Kidney (tissue), 14 donors: ENCODE data around the gene PGM1. TPM values are rescaled to one million over a fixed set of nuclear protein-coding genes. Genes with fewer than 3 reads are reported as not detected.
"Not testable (repeated sequence)": the region's sequence is repeated elsewhere in the genome, so short reads cannot be mapped to it uniquely, and the experiment has no call there.

Source experiments
- DNase-seq, 5 donors: peaks; one replicate each; pipeline ENCODE4 v3.0.0-alpha.2; 2013 to 2020
- FAIRE-seq: peaks from 2 replicates; lab custom pipeline; 2012; peaks lifted over from hg19 to GRCh38; lab: Jason Lieb, UNC
- H3K27ac ChIP-seq, 2 donors: one replicate each; pipeline ENCODE4 v1.7.0; 2013; ENCODE audit warnings: low read depth in 2 of 2, low read length in 2 of 2, inconsistent platforms in 1 of 2
- H3K27me3 ChIP-seq: one replicate; pipeline ENCODE4 v1.7.1; 2013; ENCODE audit warnings: low read length, inconsistent platforms; ENCODE audit not compliant: control insufficient read depth, insufficient read depth
- H3K36me3 ChIP-seq, 3 donors: one replicate each; pipeline versions ENCODE4 v1.7.0 to v1.7.1; 2013; ENCODE audit warnings: low read length in 3 of 3, control low read depth in 1 of 3, inconsistent platforms in 1 of 3; ENCODE audit not compliant: insufficient read depth in 3 of 3, control insufficient read depth in 2 of 3
- H3K4me1 ChIP-seq, 3 donors: one replicate each; pipeline versions ENCODE4 v1.7.0 to v1.7.1; 2013; ENCODE audit warnings: low read length in 3 of 3, inconsistent platforms in 1 of 3, low read depth in 1 of 3; ENCODE audit not compliant: control insufficient read depth in 2 of 3, insufficient read depth in 2 of 3
- H3K4me3 ChIP-seq, 3 donors: one replicate each; pipeline versions ENCODE4 v1.7.0 to v1.8.1; 2013; ENCODE audit warnings: low read length in 3 of 3, control low read depth in 1 of 3, inconsistent platforms in 1 of 3
- H3K9ac ChIP-seq, 3 donors: one replicate each; pipeline versions ENCODE4 v1.7.0 to v1.7.1; 2013; ENCODE audit warnings: low read length in 3 of 3, control low read depth in 1 of 3, inconsistent platforms in 1 of 3
- H3K9me3 ChIP-seq, 3 donors: one replicate each; pipeline versions ENCODE4 v1.7.0 to v1.7.1; 2013; ENCODE audit warnings: low read length in 3 of 3, control low read depth in 1 of 3, inconsistent platforms in 1 of 3; ENCODE audit not compliant: control insufficient read depth in 2 of 3, insufficient read depth in 1 of 3
- intact Hi-C: fragments of 100-400 bp; cut with DNase I; formaldehyde crosslinking; loops from one replicate; pipeline ENCODE4 v1.11.1; 2022
- polyA plus RNA-seq: library from polyadenylated mRNA; stranded (reverse); fragments of 350-450 nt; fragmentation: Illumina TruSeq; extraction: RNeasy Lipid Tissue Mini Kit (QIAGEN cat#74804); gene quantifications from one replicate; pipeline ENCODE4 v1.2.3, GENCODE V29; 2014; ENCODE audit warnings: low read depth, low replicate concordance; ENCODE audit not compliant: insufficient read depth
- total RNA-seq: library from RNA; stranded (reverse); fragmentation: NEBNext Ultra II Directional; extraction: Animal tissue kit (Norgen Biotek cat#: 25700); gene quantifications from one replicate; pipeline ENCODE4 v1.2.1, GENCODE V29; 2021
- TF ChIP-seq, protein P1 (sequence below): IDR thresholded peaks from 3 replicates; pipeline ENCODE4 v1.5.1; 2012; ENCODE audit warnings: mild to moderate bottlenecking, moderate library complexity, borderline replicate concordance; ENCODE audit not compliant: insufficient read depth; ENCODE audit errors: extremely low read depth
- donor health status: control.
- donor health status: control.
- donor health status: control.
- donor health status: control.
- donor health status: control.
- donor health status: DM: yes; HTN: yes; CAD: no.
- donor health status: Normal renal cell carcinoma (clear cell type).

PGM1 gene
- total and polyA plus RNA-seq, 2 donors from 2014 or later: 40.3 to 59.3 TPM

DNA sequence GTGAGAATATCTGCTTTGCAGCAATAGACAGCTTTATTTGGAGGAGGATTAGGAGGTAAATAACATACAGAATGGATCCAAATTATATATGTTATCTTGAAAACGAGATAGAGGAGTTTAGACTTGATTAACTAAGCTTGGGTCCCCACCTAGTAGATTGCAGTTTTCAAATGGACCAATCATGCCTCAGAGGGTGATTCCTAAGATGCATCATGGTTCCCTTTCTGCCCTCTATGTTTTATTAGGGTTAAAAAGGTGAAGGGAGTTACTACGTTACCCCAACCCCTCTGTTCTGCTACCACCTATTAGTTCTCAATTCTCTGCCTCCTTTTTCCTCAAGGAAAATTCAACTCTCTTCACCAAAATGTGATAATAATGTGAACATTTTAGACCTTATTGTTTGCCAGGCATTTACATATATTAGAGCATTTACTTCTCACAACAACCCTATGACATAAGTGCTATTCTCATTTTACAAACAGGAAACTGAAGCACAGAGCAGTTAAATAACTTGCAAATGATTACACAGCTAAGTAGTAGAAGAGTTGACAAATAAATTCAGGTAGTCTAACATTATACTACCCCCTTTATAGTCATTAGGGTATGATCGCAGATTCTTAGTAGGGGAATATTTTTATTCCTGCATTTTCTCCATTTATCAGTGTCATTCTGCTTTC lies 23.4 kb upstream of the PGM1 start:
- no peak overlapping the region for H3K27ac ChIP-seq
- no peaks in the 10 kb centered on the region for H3K27me3 ChIP-seq
- H3K36me3 ChIP-seq: no peaks in the 10 kb centered on the region
- no peaks in the 10 kb centered on the region for H3K4me1 ChIP-seq
- TF ChIP-seq, protein P1, sequence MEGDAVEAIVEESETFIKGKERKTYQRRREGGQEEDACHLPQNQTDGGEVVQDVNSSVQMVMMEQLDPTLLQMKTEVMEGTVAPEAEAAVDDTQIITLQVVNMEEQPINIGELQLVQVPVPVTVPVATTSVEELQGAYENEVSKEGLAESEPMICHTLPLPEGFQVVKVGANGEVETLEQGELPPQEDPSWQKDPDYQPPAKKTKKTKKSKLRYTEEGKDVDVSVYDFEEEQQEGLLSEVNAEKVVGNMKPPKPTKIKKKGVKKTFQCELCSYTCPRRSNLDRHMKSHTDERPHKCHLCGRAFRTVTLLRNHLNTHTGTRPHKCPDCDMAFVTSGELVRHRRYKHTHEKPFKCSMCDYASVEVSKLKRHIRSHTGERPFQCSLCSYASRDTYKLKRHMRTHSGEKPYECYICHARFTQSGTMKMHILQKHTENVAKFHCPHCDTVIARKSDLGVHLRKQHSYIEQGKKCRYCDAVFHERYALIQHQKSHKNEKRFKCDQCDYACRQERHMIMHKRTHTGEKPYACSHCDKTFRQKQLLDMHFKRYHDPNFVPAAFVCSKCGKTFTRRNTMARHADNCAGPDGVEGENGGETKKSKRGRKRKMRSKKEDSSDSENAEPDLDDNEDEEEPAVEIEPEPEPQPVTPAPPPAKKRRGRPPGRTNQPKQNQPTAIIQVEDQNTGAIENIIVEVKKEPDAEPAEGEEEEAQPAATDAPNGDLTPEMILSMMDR: no peak
- no peak overlapping the region for H3K9ac ChIP-seq
- H3K4me3 ChIP-seq: no peak overlapping the region
- no peaks in the 10 kb centered on the region for H3K9me3 ChIP-seq
- DNase-seq (no peak), FAIRE-seq (no peak)
- intact Hi-C loops: no loop called here

DNA sequence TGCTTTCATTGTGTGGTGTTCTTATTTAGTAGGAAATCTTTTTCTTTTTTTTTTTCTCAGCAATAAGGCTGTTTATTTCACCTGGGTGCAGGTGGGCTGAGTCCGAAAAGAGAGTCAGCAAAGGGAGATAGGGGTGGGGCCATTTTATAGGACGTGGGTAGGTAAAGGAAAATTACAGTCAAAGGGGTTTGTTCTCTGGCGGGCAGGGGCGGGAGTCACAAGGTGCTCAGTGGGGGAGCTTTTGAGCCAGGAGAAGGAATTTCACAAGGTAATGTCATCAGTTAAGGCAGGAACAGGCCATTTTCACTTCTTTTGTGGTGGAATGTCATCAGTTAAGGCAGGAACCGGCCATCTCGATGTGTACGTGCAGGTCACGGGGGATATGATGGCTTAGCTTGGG lies 20.5 kb upstream of the PGM1 start:
- H3K27ac ChIP-seq, H3K9me3 ChIP-seq, H3K36me3 ChIP-seq, intact Hi-C loops, H3K9ac ChIP-seq, DNase-seq, FAIRE-seq, H3K4me3 ChIP-seq, H3K4me1 ChIP-seq, H3K27me3 ChIP-seq: not testable (repeated sequence)

DNA sequence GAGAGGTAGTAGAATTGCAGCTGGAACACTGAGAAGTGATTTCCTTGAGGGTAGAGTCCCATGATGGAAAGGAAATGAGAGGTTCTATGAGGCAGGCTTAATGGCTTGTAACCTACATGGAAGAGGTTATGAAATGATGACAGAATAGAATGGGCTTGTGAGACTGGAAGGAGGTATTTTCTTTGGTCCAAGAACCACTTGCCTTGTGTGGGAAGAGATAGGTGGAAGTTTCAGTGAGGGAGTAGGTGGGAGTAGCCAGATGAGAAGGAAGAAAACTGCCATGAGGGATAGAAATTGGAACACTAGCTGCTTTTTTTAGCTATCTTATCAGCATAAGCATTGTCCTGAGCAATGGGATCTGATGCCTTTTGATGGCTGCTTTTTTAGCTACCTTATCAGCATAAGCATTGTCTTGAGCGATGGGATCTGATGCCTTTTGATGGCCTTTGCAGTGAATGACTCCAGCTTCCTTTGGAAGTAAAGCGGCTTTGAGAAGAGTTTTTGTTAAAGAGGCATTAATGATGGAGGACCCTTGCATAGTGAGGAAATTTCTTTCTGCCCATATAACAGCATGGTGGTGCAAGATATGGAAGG lies 18.9 kb upstream of the PGM1 start:
- H3K27ac ChIP-seq, H3K36me3 ChIP-seq, H3K27me3 ChIP-seq, DNase-seq, H3K9me3 ChIP-seq, H3K4me3 ChIP-seq, FAIRE-seq, H3K4me1 ChIP-seq, intact Hi-C loops, H3K9ac ChIP-seq: not testable (repeated sequence)

DNA sequence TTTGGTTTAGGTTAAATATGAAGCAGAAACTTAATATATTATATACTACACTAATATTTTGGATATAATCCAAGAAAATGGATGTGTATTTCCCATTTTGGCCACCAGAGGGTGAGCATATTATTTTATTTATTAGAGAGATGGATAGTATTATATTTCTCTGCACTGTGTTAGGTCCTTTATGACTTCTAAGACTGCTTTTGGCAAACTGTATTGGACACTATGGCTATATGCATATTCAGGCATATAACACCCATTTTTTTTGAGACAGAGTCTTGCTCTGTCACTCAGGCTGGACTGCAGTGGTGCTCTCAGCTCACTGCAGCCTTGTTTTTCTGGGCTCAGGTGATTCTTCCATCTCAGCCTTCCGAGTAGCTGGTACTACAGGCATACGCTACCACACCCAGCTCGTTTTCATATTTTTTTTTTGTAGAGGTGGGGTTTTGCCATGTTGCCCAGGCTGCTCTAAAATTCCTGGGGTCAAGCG lies 17.8 kb upstream of the PGM1 start:
- H3K27me3 ChIP-seq: no peaks in the 10 kb centered on the region
- no peak overlapping the region for H3K27ac ChIP-seq
- no peak overlapping the region for H3K4me3 ChIP-seq
- TF ChIP-seq, protein P1: peak; percentile 50
- peaks cover 0 to 1% (median 0%) of the 10 kb centered on the region in 3 donors for H3K9me3 ChIP-seq
- FAIRE-seq (no peak), DNase-seq (peak in 2 of 5 donors; percentile 9 to 36)
- no peak overlapping the region for H3K9ac ChIP-seq
- no peaks in the 10 kb centered on the region for H3K4me1 ChIP-seq
- intact Hi-C loops: no loop called here
- H3K36me3 ChIP-seq: no peaks in the 10 kb centered on the region

DNA sequence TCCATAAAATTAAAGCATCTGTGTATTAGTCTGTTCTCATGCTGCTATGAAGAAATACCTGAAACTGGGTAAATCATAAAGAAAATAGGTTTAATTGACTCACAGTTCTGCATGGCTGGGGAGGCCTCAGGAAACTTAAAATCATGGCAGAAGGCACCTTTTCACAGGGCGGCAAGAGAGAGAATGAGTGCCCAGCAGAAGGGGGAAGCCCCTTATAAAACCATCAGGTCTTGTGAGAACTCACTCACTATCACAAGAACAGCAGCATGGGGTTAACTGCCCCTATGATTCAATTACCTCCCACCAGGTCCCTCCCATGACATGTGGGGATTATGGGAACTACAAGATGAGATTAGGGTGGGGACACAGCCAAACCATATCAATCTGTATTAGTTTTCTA lies 6.9 kb upstream of the PGM1 start:
- DNase-seq, H3K4me3 ChIP-seq, H3K36me3 ChIP-seq, H3K27me3 ChIP-seq, H3K27ac ChIP-seq, H3K9ac ChIP-seq, intact Hi-C loops, H3K4me1 ChIP-seq, H3K9me3 ChIP-seq, FAIRE-seq: not testable (repeated sequence)
